Prostate gland (tissue), 2 donors: Measurements from ENCODE around the gene TNFSF4. TPM values are rescaled to one million over a fixed set of nuclear protein-coding genes. Genes with fewer than 3 reads are reported as not detected.

Experiments used
- DNase-seq: peaks from one replicate; pipeline ENCODE4 v3.0.0-alpha.2; 2019; ENCODE audit warnings: low spot score
- H3K27ac ChIP-seq, 2 donors: fragments of 200-600 bp; sonication (generic); 2 replicates each; pipeline ENCODE4 v1.5.1; 2017 to 2019
- H3K27me3 ChIP-seq: fragments of 200-600 bp; sonication (generic); replicated peaks from 2 replicates; pipeline ENCODE4 v1.5.1; 2019; ENCODE audit not compliant: insufficient read depth
- H3K36me3 ChIP-seq, 2 donors: fragments of 200-600 bp; sonication (generic); 1 replicate in 1 of 2; 2 replicates in 1 of 2; pipeline versions ENCODE4 v1.5.1 to v1.8.1; 2017 to 2019
- H3K4me1 ChIP-seq: fragments of 200-600 bp; sonication (generic); replicated peaks from 2 replicates; pipeline ENCODE4 v1.5.1; 2019
- H3K4me3 ChIP-seq, 2 donors: fragments of 200-600 bp; sonication (generic); 2 replicates each; pipeline ENCODE4 v1.5.1; 2017 to 2019
- H3K9me3 ChIP-seq: fragments of 200-600 bp; sonication (generic); 2 replicates; pipeline ENCODE4 v1.5.1; 2017
- POLR2A ChIP-seq: fragments of 450-650 bp; IDR thresholded peaks from one replicate; pipeline ENCODE4 v1.6.1; 2016; ENCODE audit warnings: antibody characterized with exemption, mild to moderate bottlenecking
- POLR2AphosphoS5 ChIP-seq: sonication (generic); formaldehyde crosslinking; IDR thresholded peaks from one replicate; pipeline ENCODE4 v1.6.1; 2017; ENCODE audit warnings: antibody characterized with exemption
- WGBS: methylation state at CpG from one replicate; pipeline ENCODE4 v1.1.5; 2018; 5-methylcytosine and 5-hydroxymethylcytosine counted together
- intact Hi-C: fragments of 100-400 bp; cut with DNase I; formaldehyde crosslinking; loops from one replicate; pipeline ENCODE4 v1.14.2; 2022
- total RNA-seq, 2 donors: library from RNA; depleted of rRNA; stranded (reverse); fragments of >200 nt; gene quantifications; one replicate each; pipeline ENCODE4 v1.1.0, GENCODE V29; 2016
- TF ChIP-seq, protein P1 (sequence below), 4 experiments: fragments of 200-600 bp in 2 of 4; fragments of 450-650 bp in 2 of 4; sonication (generic) in 2 of 4; IDR thresholded peaks; 1 replicate in 3 of 4; 2 replicates in 1 of 4; pipeline ENCODE4 v1.5.1; 2016 to 2019; ENCODE audit warnings: antibody characterized with exemption in 4 of 4, mild to moderate bottlenecking in 2 of 4, moderate library complexity in 2 of 4

TNFSF4 gene
- total RNA-seq, 2 donors from 2014 or later: 1.6 to 14.7 TPM

DNA sequence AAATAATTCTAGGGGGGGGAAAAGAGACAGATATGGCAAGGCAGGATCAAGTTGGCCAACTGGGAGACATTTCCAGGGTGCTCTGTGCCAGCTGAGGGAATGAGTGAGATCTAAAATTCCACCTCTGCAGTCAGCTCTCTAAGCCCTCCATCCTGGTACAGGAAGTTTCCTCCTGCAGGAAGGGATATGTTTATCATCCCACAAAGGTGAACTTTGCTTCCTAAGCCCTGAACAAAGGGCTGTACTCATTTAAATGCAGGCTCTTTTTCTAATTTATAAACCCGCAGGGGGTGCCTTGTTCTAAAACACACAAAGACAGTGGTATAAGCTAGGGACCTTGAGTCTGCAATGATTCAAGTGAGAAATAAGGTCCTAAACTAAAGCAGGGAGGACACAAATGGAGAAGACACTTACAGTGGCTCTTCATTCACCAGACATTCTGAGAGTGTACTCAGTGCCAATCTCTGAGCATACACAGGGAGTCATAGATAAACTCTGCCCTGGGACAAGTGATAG, 3.6 kb upstream of the TNFSF4 start:
- no peaks in the 10 kb centered on the region for H3K9me3 ChIP-seq
- H3K27ac ChIP-seq: no peak overlapping the region
- no peaks in the 10 kb centered on the region for H3K27me3 ChIP-seq
- 91% methylated on average over 1 of the region's 1 CpG for WGBS
- TF ChIP-seq POLR2A (no peak), POLR2AphosphoS5 (no peak)
- TF ChIP-seq, protein P1, sequence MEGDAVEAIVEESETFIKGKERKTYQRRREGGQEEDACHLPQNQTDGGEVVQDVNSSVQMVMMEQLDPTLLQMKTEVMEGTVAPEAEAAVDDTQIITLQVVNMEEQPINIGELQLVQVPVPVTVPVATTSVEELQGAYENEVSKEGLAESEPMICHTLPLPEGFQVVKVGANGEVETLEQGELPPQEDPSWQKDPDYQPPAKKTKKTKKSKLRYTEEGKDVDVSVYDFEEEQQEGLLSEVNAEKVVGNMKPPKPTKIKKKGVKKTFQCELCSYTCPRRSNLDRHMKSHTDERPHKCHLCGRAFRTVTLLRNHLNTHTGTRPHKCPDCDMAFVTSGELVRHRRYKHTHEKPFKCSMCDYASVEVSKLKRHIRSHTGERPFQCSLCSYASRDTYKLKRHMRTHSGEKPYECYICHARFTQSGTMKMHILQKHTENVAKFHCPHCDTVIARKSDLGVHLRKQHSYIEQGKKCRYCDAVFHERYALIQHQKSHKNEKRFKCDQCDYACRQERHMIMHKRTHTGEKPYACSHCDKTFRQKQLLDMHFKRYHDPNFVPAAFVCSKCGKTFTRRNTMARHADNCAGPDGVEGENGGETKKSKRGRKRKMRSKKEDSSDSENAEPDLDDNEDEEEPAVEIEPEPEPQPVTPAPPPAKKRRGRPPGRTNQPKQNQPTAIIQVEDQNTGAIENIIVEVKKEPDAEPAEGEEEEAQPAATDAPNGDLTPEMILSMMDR (IDR thresholded peaks at IDR 0.05): no peak
- intact Hi-C loops: no loop called here
- no peak overlapping the region for H3K4me3 ChIP-seq
- H3K36me3 ChIP-seq: no peaks in the 10 kb centered on the region
- no peaks in the 10 kb centered on the region for H3K4me1 ChIP-seq
- no peak for DNase-seq

DNA sequence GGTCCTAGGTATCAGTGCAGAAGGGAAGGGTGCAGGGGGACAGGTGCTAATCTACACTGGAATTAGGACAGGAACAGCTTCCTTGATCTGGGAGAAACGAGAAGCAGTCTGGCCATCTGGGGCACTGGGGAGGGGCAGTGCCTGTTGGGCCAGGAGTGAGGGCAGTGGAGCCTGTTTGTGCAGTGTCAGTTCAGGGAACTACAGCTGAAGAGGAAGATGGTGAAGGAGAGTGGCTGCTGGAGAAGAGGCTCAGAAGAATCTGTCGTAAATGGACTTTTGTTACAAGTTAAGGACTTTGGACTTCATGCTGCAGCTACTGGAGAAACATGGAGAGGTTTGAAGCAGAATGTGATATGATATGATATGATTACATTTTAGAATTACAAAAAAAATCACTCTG, 3.2 kb upstream of the TNFSF4 start:
- TF ChIP-seq POLR2A (no peak), POLR2AphosphoS5 (no peak)
- TF ChIP-seq, protein P1 (IDR thresholded peaks at IDR 0.05): no peak
- 69% methylated on average over 2 of the region's 2 CpGs for WGBS
- Histone ChIP-seq H3K4me1 (no peaks in the 10 kb centered on the region), H3K27ac (no peak overlapping the region), H3K36me3 (no peaks in the 10 kb centered on the region), H3K4me3 (no peak overlapping the region), H3K27me3 (no peaks in the 10 kb centered on the region), H3K9me3 (no peaks in the 10 kb centered on the region)
- no peak for DNase-seq
- intact Hi-C loops: no loop called here

DNA sequence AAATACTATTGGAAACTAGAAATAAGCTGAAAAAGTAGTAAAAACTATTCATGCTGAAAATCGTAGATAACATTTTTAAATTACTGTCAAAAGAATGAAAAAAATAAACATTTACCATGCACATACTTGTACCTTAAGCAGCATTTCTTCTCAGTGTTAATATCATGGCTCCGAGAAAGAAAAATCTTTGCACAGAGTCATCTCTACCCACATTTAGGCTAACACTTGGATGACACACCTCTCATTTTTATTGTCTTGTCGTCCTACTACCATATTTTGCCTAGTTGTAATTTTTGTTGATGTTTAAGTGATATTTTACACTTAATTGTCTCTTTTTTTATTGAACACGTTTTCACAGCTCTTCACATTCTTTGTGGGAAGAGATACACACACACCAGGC, 1.7 kb upstream of the TNFSF4 start:
- Histone ChIP-seq H3K4me3 (no peak overlapping the region), H3K27ac (no peak overlapping the region), H3K9me3 (no peaks in the 10 kb centered on the region), H3K36me3 (no peaks in the 10 kb centered on the region), H3K4me1 (no peaks in the 10 kb centered on the region), H3K27me3 (no peaks in the 10 kb centered on the region)
- TF ChIP-seq POLR2AphosphoS5: no peak
- TF ChIP-seq, protein P1 (IDR thresholded peaks at IDR 0.05): no peak
- TF ChIP-seq POLR2A: no peak
- DNase-seq: no peak
- intact Hi-C loops: no loop called here
- 60% methylated on average over 4 of the region's 4 CpGs for WGBS

DNA sequence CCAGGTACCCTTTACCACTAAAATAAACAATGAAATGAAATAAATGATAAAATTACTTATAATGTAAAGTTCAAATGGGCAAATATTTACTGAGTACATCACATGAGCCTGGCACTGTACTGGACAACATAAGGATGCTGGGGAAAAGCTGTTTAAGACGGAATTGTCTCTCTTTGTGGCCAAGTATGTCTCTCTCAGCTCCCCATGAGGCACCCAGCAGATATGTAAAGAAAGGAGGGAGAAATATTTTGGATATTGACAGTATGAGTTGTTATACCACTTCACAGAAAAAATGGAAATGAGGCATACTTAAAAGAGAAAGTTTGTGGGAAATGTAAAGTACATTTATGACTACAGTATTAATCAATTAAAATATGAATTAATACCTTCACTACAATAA, 1.0 kb upstream of the TNFSF4 start:
- WGBS: 68% methylated on average over 1 of the region's 1 CpG
- H3K27me3 ChIP-seq: no peaks in the 10 kb centered on the region
- H3K36me3 ChIP-seq: no peaks in the 10 kb centered on the region
- intact Hi-C loops: no loop called here
- H3K27ac ChIP-seq: no peak overlapping the region
- TF ChIP-seq POLR2A (no peak), POLR2AphosphoS5 (no peak)
- TF ChIP-seq, protein P1 (IDR thresholded peaks at IDR 0.05): no peak
- DNase-seq: no peak
- H3K4me3 ChIP-seq: no peak overlapping the region
- no peaks in the 10 kb centered on the region for H3K9me3 ChIP-seq
- no peaks in the 10 kb centered on the region for H3K4me1 ChIP-seq
